ENCODE results near the gene RIN1.
"Not testable (repeated sequence)": the region's sequence is repeated elsewhere in the genome, so short reads cannot be mapped to it uniquely, and the experiment has no call there.

Gene RIN1

DNA sequence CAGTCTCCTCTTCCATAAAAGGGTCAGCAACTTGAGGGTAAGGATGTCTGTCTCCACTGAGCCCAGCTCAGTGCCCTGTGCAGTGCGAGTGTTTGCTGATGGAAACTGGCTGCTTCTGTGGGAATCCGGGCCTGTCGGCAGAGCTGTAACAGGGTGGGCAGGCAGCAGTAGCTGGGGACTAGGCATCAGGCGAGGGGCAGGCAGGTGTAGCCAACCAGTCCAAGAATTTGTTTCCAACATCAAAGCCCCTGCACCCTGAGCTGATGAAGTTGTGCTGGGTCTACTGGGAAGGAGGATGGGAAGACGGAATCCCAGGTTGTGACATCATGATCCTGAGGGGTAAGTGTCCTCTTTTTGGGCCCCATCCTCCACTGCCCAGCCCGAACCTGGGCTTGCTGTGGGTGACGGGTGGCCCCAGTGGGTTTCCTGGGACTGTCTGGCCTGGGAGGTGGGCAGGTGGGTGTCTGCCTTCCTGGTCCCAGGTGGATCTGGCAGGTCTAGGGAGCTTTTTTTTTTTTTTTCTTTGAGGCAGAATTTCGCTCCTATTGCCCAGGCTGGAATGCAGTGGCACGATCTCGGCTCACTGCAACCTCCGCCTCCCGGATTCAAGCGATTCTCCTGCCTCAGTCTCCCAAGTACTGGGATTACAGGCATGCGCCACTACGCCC is 24.3 kb upstream of the RIN1 start:
- no peak for DNase-seq

DNA sequence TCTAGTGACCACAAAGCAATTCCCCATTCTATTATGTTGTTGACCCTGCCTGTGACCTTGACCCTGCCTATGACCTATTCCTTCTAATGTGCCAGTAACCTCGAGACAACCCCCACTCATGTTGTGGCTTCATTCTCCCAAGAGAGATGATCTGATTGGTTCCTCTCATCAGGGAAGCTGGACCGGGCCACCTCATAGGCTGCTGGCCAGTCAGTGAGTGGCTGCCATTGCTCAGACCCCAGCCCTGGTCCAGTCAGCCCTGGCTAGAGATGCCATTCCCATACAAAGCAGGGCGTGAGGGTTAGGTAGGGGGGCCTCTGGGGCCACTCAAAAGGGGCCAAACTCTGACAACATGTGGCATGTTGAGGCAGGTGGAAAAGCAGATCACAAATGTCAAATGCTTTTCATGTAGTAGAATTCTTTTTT is 23.4 kb upstream of the RIN1 start:
- DNase-seq, result no peak

DNA sequence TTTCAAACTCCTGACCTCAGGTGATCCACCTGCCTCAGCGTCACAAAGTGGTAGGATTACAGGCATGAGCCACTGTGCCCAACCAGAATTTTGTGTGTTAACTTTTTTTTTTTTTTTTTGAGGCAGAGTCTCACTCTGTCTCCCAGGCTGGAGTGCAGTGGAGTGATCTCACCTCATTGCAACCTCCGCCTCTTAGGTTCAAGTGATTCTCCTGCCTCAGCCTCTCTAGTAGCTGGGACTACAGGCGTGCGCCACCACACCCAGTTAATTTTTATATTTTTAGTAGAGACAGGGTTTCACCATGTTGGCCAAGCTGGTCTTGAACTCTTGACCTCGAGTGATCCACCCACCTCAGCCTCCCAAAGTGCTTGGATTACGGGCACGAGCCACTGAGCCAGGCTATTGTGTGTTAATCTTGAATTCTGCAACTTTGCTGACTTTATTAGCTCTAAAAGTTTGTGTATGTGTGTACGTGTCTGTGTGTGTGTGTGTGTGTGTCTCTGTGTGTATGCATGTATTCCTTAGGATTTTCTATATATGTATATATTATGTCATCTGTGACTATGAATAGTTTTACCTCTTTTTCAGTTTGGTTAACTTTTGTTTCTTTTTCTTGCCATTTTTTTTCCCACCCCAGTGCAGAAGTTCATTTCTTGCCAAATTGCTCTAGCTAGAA is 14.5 kb upstream of the RIN1 start:
- DNase-seq, result not testable (repeated sequence)

DNA sequence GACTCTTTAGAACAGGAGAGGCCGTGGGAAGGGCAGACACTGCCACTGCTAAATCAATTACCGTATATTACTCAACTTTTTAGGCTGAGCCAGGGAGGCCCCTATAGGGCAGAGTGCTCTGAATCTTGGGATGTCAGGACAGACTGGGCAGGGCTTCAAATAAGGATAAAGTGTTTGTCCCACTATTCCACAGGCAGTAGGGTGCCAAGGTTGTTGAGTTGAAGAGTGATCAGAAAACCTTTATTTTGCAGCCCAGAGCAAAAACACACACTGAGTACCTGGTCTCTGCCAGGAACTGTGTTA is 12.8 kb upstream of the RIN1 start:
- no peak for DNase-seq

DNA sequence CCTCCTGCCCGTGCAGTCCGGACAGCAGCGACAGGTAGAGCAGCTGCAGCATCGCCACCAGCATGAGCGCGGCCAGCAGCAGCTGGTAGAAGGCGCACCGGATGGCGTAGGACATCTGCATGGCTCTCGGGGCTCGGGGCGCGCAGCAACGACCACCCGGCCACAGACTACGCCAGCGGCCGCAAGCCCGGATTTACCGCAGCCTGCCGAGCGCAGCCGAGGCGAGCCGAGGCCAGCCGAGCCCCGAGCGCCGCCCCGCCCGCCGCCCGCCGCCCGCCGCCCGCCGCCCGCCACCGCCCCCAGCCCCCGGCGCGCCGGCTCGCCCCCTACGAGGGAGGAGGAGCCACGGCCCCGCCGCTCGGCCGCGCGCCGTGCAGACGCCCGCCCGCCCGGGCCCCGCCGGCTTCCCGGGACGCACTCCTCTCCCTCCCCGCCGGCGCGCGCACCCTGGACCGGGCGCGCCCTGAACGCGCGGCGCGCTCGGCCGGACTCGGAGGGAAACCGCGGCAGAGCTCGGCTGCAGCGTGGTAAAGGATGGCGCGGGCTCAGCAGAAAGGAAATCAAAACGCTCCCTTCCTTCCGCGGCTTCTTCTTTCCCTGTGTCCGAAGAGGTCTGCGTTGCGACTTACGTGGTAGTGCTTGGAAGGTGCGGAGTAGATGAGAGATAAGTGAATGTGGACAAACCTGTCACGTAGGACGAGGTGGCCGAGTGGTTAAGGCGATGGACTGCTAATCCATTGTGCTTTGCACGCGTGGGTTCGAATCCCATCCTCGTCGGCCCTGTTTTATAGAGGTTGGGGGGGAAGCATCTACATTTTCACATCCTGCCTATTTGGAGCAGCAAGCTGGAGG is 11.4 kb upstream of the RIN1 start, which contains the start of gene B4GAT1:
TSS of gene B4GAT1 (minus strand) at position 205 of the 852 bp plus-strand sequence. CDS start at position 121, 84 bp downstream.
- DNase-seq, result peak; percentile 86 to 90

DNA sequence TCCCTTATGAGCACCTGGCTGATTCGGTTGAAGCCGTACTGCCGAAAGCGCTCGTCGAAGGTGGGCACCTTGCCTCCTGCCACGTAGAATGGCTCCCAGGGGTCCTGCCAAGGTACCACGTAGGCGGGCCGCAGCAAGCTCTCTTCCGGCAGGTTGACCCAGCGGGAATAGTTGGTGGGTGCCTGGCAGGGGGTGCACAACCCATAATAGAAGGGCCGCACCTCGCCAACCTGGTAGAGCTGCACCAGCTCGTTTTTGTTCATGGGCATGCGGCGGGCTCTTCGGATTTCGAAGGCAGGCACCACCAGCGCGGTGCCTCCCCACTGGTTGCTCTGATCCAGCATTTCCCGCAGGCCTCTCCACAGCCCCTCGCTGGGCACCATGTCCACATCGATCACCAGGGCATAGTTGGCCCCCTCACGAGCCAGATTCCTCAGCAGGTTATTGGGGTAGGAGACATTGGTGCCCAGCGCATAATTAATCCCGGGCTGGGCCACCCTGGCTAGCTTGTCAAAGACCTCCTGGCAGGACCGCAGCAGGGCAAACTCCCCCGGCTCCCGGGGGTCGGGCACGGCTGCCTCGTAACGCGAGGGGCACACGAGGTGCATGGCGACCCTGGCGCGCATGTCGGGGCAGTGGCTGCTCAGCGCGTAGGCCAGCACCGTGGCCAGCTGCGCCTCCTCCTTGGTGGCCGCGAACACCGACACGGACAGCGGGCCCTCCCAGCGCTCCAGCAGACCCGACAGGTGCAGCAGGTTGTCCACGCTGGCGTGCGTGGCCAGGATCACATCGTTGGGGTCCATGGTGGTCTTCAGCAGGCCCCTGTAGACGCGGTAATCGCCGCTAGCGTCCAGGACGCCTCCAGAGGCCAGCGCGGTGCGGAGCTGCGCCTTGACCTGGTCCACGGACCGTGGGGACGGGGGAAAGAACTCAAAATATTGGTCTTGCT is 10.5 kb upstream of the RIN1 start:
- no peak for DNase-seq

DNA sequence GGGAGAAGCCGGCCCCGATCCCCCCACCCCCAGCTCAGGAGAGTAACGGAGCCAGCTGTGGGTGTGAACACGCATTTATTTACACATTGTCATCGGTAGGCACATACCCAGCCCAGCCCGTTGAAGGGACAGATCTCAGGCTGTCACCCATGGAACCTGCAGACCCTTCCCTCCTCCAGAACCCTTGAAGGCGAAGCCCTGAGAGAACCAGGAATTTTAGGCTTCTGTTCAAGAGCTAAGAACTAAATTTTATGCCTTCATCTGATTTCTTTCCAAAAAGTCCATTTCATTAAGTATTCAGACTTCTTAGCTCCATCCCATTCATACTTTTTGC is 9.0 kb upstream of the RIN1 start:
- DNase-seq, result no peak

DNA sequence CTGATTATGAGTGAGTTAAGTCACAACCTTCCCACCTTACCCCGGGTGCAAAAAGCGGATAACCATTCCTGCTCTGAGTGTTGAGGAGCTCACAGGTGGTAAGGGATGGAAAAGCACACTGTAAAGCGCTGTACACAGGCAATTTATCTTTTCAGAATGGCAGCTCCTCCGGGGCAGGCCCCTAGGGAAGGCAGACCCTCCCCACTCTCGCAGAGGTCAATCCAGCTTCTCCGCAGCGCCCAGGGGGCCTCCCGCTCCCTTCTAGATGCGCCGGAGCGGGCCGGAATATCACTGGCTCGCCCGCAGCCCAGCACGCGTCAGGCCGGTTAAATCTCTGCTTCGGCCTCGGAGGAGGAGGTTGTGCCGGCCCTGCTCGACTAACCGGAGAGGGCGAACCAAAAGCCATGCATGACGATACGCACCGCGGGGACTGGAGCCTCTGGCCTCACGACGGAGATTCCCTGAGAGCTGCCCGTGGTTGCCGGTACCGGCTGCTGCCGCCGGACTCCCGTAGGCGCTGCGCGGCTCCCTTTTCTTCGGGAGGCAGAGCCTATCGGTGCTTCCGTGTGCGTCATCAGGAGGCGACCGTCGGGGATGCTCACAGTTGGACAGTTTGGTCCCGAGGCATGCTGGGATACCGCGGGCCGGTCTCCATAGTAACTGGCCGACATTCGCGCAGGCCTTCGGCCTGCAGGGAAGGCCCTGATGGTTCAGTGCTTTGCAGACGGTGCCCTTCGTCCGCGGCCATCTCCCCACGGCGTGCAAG is 8.5 kb upstream of the RIN1 start, which contains the start of gene BRMS1:
TSS of gene BRMS1 (minus strand) at position 555 of the 766 bp plus-strand sequence. CDS start 2,870 bp downstream, outside the sequence.
- DNase-seq, result peak; percentile 96

DNA sequence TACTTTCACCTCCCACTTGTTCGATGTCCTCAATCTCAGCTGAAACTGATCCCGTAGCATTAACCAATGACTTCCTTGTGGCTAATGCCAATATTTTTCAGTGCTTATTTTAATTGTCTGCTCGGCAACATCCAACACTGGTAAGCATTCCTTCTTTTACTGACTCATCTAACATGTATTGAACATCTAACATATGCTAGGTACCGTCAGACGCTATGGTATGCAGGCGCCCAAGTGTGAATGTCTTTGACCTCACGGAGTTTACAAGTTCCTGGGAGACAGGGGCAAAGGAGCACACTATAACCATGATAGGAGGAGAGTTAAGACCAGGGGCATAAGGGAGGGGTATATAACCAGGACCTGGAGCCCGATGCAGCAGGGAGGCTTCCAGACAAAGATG is 6.9 kb upstream of the RIN1 start:
- no peak for DNase-seq

DNA sequence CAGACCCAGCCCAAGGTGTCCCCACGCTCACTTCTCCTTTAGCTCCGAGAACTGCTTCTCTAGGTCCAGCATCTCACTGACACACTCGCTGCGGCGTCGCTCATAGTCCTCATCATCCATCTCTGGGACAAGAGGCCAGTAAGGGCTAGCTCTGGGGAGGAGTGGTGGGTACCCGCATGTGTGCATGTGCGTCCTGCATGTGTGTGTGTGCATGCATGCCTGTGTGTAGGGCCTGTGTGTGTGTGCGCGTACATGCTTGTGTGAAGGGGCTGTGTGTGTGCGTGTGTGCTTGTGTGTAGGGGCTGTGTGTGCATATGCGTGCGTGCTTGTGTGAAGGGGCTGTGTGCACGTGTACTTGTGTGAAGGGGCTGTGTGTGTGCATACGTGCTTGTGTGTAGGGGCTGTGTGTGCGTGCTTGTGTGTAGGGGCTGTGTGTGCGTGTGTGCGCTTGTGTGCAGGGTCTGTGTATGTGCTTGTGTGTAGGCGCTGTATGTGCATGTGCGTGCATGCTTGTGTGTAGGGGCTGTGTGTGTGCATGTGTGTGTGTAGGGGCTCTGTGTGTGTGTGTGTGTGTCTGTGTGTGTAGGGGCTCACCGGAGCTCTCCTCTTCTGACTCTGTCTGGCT is 5.4 kb upstream of the RIN1 start:
- DNase-seq, result no peak

DNA sequence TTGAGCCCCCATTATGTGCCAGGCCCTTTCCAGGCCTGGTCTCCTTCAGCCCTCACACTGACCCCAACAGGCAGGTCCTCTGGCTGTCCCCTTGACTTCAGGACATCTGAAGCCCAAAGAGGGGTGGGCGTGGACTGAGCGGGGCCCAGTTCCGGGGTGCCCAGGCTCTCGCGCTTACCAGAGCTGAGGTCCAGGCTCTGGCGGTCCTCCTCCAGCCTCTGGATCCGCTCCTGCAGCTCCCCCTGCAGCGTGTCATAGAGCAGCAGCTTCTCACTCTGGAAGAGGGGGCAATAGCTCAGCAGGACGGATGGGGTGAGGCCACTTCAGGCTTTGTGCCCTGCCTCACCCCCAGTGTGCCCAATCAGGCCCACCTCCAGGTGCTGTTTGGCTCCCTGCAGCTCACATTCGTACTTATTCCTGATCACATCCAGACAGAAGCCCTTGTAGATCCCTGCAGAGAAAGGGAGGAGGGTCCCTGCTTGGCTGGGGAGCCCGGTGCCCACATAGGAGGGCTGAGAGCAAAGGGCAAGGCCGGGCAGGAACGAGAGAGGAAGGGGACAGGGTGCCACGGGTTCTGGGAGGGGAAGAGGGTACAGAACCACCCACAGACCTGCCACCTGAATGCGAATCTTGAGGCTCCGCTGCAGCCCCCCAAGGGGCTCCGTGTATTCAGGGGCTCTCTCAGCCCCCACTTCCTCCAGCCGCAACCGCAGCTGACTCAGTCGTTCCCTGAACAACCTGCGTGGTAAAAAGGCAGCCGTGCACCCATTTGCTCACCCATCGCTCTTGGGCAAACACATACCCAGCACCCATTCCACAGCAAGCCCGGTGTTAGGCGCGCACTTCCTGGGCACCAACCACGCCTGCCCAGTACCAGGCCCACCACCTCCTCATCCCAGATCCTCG is 4.6 kb upstream of the RIN1 start:
- no peak for DNase-seq

DNA sequence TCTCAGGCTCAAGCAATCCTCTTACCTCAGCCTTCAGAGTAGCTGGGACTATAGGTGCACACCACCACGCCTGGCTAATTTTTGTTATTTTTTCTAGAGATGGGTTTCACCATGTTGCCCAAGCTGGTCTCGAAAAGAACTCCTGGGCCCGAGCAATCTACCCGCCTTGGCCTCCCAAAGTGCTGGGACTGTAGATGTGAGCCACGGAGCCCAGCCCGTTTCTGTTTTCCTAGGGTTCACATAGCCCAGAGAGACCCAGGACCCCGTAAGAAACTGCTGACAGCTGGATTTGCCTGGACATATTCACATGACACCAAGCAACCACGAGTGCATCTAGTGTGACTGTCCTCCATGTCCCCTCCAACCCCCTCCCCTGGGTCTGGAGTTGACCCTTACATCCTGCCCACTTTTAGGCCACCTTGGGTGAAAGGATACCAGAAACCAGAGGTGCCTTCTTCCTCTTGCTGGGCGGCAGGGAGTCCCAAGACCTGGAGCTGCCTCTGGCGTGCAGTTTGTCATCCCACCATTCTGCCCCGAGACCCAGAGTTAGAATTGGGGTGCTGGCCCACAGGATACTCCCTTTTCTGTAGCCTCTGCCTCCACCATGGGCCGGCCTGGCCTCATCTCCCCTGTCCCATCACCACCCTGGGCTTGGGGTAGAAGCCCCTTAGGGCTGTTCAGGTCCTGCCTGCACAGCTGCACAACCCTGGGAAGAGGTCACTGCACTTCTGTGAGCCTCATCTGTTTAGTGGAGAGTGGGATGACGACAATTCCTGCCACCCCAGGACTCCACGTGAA is 3.7 kb upstream of the RIN1 start:
- no peak for DNase-seq

DNA sequence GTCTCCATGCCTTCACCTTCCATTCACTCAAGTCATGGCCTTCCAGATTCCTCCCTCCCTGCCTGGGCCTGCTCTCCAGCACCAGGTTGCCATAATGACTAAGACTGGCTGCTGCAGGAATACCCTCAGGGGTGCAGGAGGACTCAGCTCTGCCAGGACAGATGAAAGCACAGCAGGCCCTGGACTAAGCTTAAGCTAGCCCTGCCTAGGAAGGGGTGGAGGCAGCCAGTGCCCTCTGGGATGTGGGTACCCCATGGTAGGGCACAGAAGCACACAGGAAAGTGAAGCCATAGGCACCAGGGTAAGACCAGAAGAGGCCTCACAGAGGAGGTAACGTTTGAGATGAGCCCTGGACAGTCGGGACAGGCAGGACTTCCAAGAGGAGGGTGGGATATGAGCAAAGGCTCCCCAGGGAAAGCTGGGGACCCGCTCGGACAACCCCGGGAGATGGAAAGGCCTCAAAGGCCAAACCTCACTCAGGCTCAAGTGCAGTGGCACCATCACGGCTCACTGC is 3.0 kb upstream of the RIN1 start:
- no peak for DNase-seq

DNA sequence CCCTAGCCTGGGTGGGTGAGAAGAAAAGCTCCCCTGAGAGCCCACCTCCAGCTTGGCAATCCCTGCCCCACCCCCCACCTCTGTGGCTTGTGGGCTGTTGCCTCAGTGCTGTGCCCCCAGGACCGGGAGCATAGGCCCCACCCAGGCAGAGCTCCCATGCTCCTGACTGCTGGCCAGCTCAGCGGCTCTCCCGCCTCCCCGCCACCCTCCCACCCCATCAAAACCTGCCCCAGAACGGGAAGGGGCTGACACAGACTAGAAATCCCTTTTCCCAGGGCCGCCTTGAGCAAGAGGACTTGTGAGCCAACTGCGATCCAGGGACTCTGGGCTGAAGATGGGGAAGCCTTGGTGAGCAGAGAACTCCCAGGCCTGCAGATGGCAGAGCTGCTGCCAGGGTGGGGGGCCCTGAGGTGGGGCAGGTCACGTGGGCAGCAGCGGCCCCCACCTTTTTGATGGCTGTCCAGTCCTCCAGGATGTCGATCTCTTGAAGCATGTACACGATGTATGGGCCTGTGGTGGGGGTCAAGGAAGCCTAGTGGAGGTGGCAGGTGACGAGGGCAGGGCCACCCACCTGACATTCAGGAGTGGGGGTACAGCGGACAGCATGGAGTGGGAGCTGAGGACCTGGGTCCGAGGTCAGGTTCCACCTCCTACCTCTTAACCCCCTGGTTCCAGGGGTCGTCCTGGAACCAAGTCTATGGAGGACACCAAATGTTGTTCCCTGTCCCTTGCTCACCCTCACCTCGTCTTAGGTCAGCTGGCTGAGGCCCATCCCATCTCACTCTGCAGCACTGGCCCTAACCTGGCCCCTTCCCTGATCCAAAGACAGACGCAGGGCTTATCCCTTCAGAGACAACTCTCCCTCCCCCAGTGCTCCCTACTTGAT is 2.3 kb upstream of the RIN1 start:
- no peak for DNase-seq

DNA sequence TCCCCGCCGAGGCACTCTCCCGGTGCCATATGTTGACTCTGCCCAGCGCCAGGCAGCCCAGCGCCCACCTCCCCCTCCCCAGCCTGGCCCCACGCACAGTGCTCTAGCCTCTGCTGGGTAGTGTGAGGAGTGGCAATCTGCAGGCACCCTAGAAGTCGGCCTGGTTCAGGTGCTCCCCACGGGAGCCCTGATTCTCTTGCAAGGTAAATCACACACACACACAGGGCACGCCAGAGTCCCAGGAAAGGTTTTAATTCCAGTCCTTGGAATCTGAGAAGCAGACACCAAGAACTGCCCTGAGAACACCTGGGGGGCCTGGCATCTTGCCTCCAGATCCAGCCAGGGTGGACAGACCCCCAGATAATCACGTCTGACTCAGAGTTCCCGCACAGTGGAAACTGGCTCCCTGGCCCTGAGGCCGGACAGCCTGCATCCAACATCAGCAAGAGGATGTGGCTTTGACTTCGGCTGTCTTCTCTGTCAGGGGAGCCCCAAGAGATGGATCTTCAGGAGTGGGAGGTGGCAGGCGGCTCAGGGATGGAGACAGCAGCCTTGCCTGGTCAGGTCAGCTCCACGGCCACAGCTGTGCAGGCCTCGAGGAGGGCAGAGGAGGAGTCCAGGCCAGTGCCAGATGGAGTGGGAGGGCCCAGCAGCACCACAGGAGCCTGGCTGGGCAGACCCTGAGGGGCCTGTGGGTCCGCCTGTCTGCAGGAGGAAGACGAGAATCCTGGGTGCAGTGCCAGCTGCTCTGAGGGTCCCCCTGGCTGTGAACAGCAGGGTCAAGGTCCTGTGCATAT is 1.1 kb upstream of the RIN1 start:
- DNase-seq, result no peak

DNA sequence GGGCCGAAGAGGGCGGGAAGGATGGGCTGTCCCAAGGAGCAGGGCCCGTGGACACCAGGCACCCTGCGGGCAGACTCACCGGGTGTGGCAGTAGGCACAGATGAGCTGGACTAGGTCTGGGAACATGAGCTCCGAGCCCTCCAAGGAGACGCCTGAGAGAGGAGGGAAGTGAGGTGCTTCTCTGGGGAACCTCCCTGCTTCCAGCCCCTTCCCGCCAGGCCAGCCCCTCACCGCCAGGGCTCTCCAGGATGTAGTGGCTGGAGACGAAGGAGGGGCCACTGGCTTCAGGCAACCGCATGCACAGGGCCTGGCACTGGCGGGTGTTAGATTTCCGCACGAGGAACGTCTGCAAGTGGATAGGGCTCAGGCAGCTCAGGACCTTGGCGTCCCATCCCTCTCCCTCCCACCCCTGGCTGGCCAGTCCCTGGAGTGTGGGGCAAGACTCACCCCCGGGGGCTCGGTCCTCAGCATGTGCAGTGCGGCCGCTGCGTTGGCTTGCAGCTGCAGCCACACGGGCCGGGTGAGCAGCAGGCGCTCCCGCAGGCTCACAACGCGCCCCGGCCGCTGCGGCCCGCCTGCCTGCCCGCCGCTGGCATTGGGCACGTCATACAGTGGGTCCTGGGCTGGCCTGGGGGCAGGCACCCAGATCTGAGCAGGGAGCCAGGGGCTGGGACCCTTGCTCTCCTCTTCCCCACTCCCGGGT is 552 bp downstream of the RIN1 start:
- no peak for DNase-seq

Measured in CD4-positive, alpha-beta T cell treated with Interferon alpha-2 for 1 hour (primary cell).